HEK293 (cell line): ENCODE results near the gene CYP2U1.

Source experiments
- CTCF ChIA-PET: fragments of 350-600 bp; formaldehyde crosslinking; extraction: SDS; loops from one replicate; lab custom pipeline; 2021; ENCODE audit warnings: antibody characterized with exemption; lab: Yijun Ruan, JAX
- POLR2A ChIA-PET: fragments of 300-600 bp; formaldehyde crosslinking; extraction: SDS; loops from one replicate; lab custom pipeline; 2020; ENCODE audit warnings: antibody characterized with exemption, inconsistent platforms; lab: Yijun Ruan, JAX
- H3K27ac ChIP-seq: fragments of 200-500 bp; sonication (Bioruptor generic); 2 replicates; pipeline ENCODE4 v1.5.1; 2014; ENCODE audit warnings: low read depth, low read length, control low read depth, inconsistent platforms; ENCODE audit errors: extremely low read depth
- H3K36me3 ChIP-seq, 2 experiments: fragments of 200-500 bp in 1 of 2; sonication (Bioruptor generic) in 1 of 2; 1 replicate in 1 of 2; 2 replicates in 1 of 2; pipeline ENCODE4 v1.5.1; 2014 to 2017; ENCODE audit warnings: inconsistent platforms in 2 of 2, low read length in 2 of 2; ENCODE audit not compliant: control insufficient read depth in 2 of 2, insufficient read depth in 1 of 2
- H3K4me1 ChIP-seq: fragments of 200-500 bp; sonication (Bioruptor generic); 2 replicates; pipeline ENCODE4 v1.5.1; 2014; ENCODE audit warnings: mild to moderate bottlenecking, low read length, inconsistent platforms; ENCODE audit not compliant: control insufficient read depth, insufficient read depth
- H3K4me3 ChIP-seq: 2 replicates; pipeline ENCODE4 v1.5.1; 2011; ENCODE audit warnings: low read depth, mild to moderate bottlenecking, control low read depth, low read length, moderate library complexity
- H3K9me3 ChIP-seq: fragments of 200-500 bp; sonication (Bioruptor generic); 2 replicates; pipeline ENCODE4 v1.5.1; 2014; ENCODE audit warnings: low read depth, low read length, inconsistent platforms; ENCODE audit not compliant: control insufficient read depth, insufficient read depth
- KLF7 ChIP-seq: fragments of 450-650 bp; formaldehyde crosslinking; IDR thresholded peaks from 2 replicates; pipeline ENCODE4 v1.5.1; 2016; ENCODE audit warnings: missing biosample characterization, missing genetic modification characterization, borderline replicate concordance
- MYNN ChIP-seq: fragments of 450-650 bp; formaldehyde crosslinking; IDR thresholded peaks from 2 replicates; pipeline ENCODE4 v1.5.1; 2016; ENCODE audit warnings: missing biosample characterization, missing genetic modification characterization, borderline replicate concordance
- RBAK ChIP-seq: fragments of 450-650 bp; formaldehyde crosslinking; IDR thresholded peaks from 2 replicates; pipeline ENCODE4 v1.5.1; 2016; ENCODE audit warnings: missing biosample characterization, missing genetic modification characterization
- SCRT1 ChIP-seq: fragments of 450-650 bp; formaldehyde crosslinking; IDR thresholded peaks from 2 replicates; pipeline ENCODE4 v1.5.1; 2016; ENCODE audit warnings: missing biosample characterization, missing genetic modification characterization, borderline replicate concordance
- SCRT2 ChIP-seq: fragments of 450-650 bp; formaldehyde crosslinking; IDR thresholded peaks from 2 replicates; pipeline ENCODE4 v1.5.1; 2016; ENCODE audit warnings: missing biosample characterization, missing genetic modification characterization
- ZNF114 ChIP-seq: fragments of 450-650 bp; formaldehyde crosslinking; IDR thresholded peaks from 2 replicates; pipeline ENCODE4 v1.5.0; 2017; ENCODE audit warnings: missing biosample characterization, missing genetic modification characterization
- ZNF174 ChIP-seq: fragments of 450-650 bp; formaldehyde crosslinking; IDR thresholded peaks from 2 replicates; pipeline ENCODE4 v1.5.0; 2017; ENCODE audit warnings: missing biosample characterization, mild to moderate bottlenecking, missing genetic modification characterization
- ZNF184 ChIP-seq: fragments of 450-650 bp; IDR thresholded peaks from 2 replicates; pipeline ENCODE4 v1.5.1; 2018; ENCODE audit warnings: missing biosample characterization, mild to moderate bottlenecking, missing genetic modification characterization
- ZNF2 ChIP-seq: fragments of 450-650 bp; formaldehyde crosslinking; IDR thresholded peaks from 2 replicates; pipeline ENCODE4 v1.5.1; 2016; ENCODE audit warnings: missing biosample characterization, missing genetic modification characterization
- ZNF423 ChIP-seq: fragments of 450-650 bp; formaldehyde crosslinking; IDR thresholded peaks from 2 replicates; pipeline ENCODE4 v1.5.1; 2016; ENCODE audit warnings: missing biosample characterization, missing genetic modification characterization
- ZNF626 ChIP-seq: fragments of 450-650 bp; sonication (Bioruptor Pico); formaldehyde crosslinking; IDR thresholded peaks from 2 replicates; pipeline ENCODE4 v1.5.1; 2018; ENCODE audit warnings: missing biosample characterization, missing genetic modification characterization, inconsistent platforms
- TF ChIP-seq, protein P1 (sequence below): fragments of 450-650 bp; formaldehyde crosslinking; IDR thresholded peaks from 2 replicates; pipeline ENCODE4 v1.5.1; 2016; ENCODE audit warnings: missing biosample characterization, missing genetic modification characterization, borderline replicate concordance
- TF ChIP-seq, protein P2 (sequence below): fragments of 450-650 bp; formaldehyde crosslinking; IDR thresholded peaks from 2 replicates; pipeline ENCODE4 v1.5.0; 2017; ENCODE audit warnings: missing biosample characterization, missing genetic modification characterization, borderline replicate concordance
- TF ChIP-seq, protein P3 (sequence below): fragments of 450-650 bp; formaldehyde crosslinking; IDR thresholded peaks from 2 replicates; pipeline ENCODE4 v1.5.1; 2016; ENCODE audit warnings: missing biosample characterization, missing genetic modification characterization
- TF ChIP-seq, protein P4 (sequence below): fragments of 450-650 bp; IDR thresholded peaks from 2 replicates; pipeline ENCODE4 v1.5.1; 2018; ENCODE audit warnings: missing biosample characterization, mild to moderate bottlenecking, missing genetic modification characterization
- TF ChIP-seq, protein P5 (sequence below): fragments of 450-650 bp; formaldehyde crosslinking; IDR thresholded peaks from 2 replicates; pipeline ENCODE4 v1.5.1; 2017; ENCODE audit warnings: missing biosample characterization, mild to moderate bottlenecking, missing genetic modification characterization, moderate library complexity
- TF ChIP-seq, protein P6 (sequence below): fragments of 450-650 bp; formaldehyde crosslinking; IDR thresholded peaks from 2 replicates; pipeline ENCODE4; 2016; ENCODE audit warnings: missing biosample characterization, missing genetic modification characterization
- TF ChIP-seq, protein P7 (sequence below): fragments of 450-650 bp; formaldehyde crosslinking; optimal IDR thresholded peaks from 2 replicates; pipeline ENCODE3; 2016; ENCODE audit warnings: missing biosample characterization, mild to moderate bottlenecking, missing genetic modification characterization

The CYP2U1 gene

DNA sequence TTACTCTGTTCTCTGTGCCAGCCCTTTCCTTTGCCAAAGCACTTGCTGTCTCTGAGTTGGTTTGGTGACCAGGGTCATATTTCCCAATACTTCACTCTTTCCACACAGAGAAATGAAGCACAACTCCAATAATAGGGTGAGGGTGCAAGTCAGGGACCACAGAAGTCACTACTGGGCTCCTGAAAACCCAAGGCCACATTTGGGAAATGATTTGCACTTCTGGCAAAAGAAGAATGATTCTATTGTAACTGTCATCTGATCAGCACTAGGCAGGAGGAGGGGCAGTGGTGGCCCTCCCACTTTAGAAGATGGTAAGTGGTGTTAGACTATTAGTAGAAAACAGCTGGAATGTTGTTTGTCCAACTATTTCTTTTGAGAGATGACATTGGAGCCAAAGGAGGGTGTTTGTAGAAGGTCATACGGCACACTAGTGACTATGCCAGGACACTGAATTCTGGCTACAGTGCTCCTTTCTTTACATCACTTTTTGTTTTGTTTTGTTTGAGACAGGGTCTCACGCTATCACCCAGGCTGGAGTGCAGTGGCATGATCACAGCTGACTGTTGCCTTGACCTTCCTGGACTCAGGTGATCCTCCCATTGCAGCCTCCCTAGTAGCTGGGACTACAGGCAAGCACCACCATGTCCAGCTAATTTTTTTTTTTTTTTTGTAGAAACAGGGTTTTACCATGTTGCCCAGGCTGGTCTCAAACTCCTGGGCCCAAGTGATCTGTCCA, 47.5 kb downstream of the CYP2U1 start:
- H3K4me1 ChIP-seq = no peaks in the 10 kb centered on the region
- H3K9me3 ChIP-seq = no peaks in the 10 kb centered on the region
- ChIA-PET POLR2A (no interaction called here), CTCF (no interaction called here)
- no peak for TF ChIP-seq MYNN (tag by site-specific recombination)
- TF ChIP-seq ZNF174 (tag by site-specific recombination) = no peak
- TF ChIP-seq, protein P1, sequence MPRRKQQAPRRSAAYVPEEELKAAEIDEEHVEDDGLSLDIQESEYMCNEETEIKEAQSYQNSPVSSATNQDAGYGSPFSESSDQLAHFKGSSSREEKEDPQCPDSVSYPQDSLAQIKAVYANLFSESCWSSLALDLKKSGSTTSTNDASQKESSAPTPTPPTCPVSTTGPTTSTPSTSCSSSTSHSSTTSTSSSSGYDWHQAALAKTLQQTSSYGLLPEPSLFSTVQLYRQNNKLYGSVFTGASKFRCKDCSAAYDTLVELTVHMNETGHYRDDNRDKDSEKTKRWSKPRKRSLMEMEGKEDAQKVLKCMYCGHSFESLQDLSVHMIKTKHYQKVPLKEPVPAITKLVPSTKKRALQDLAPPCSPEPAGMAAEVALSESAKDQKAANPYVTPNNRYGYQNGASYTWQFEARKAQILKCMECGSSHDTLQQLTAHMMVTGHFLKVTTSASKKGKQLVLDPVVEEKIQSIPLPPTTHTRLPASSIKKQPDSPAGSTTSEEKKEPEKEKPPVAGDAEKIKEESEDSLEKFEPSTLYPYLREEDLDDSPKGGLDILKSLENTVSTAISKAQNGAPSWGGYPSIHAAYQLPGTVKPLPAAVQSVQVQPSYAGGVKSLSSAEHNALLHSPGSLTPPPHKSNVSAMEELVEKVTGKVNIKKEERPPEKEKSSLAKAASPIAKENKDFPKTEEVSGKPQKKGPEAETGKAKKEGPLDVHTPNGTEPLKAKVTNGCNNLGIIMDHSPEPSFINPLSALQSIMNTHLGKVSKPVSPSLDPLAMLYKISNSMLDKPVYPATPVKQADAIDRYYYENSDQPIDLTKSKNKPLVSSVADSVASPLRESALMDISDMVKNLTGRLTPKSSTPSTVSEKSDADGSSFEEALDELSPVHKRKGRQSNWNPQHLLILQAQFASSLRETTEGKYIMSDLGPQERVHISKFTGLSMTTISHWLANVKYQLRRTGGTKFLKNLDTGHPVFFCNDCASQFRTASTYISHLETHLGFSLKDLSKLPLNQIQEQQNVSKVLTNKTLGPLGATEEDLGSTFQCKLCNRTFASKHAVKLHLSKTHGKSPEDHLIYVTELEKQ (tag by site-specific recombination) = no peak
- TF ChIP-seq ZNF184 (tag by site-specific recombination) = no peak
- TF ChIP-seq, protein P2, sequence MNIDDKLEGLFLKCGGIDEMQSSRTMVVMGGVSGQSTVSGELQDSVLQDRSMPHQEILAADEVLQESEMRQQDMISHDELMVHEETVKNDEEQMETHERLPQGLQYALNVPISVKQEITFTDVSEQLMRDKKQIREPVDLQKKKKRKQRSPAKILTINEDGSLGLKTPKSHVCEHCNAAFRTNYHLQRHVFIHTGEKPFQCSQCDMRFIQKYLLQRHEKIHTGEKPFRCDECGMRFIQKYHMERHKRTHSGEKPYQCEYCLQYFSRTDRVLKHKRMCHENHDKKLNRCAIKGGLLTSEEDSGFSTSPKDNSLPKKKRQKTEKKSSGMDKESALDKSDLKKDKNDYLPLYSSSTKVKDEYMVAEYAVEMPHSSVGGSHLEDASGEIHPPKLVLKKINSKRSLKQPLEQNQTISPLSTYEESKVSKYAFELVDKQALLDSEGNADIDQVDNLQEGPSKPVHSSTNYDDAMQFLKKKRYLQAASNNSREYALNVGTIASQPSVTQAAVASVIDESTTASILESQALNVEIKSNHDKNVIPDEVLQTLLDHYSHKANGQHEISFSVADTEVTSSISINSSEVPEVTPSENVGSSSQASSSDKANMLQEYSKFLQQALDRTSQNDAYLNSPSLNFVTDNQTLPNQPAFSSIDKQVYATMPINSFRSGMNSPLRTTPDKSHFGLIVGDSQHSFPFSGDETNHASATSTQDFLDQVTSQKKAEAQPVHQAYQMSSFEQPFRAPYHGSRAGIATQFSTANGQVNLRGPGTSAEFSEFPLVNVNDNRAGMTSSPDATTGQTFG (tag by site-specific recombination) = no peak
- no peak for TF ChIP-seq ZNF626 (tag by site-specific recombination)
- no peak for TF ChIP-seq KLF7 (tag by site-specific recombination)
- no peak for TF ChIP-seq ZNF2
- TF ChIP-seq, protein P3, sequence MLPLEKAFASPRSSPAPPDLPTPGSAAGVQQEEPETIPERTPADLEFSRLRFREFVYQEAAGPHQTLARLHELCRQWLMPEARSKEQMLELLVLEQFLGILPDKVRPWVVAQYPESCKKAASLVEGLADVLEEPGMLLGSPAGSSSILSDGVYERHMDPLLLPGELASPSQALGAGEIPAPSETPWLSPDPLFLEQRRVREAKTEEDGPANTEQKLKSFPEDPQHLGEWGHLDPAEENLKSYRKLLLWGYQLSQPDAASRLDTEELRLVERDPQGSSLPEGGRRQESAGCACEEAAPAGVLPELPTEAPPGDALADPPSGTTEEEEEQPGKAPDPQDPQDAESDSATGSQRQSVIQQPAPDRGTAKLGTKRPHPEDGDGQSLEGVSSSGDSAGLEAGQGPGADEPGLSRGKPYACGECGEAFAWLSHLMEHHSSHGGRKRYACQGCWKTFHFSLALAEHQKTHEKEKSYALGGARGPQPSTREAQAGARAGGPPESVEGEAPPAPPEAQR = no peak
- H3K27ac ChIP-seq = no peak overlapping the region
- H3K4me3 ChIP-seq = no peak overlapping the region
- no peaks in the 10 kb centered on the region for H3K36me3 ChIP-seq

DNA sequence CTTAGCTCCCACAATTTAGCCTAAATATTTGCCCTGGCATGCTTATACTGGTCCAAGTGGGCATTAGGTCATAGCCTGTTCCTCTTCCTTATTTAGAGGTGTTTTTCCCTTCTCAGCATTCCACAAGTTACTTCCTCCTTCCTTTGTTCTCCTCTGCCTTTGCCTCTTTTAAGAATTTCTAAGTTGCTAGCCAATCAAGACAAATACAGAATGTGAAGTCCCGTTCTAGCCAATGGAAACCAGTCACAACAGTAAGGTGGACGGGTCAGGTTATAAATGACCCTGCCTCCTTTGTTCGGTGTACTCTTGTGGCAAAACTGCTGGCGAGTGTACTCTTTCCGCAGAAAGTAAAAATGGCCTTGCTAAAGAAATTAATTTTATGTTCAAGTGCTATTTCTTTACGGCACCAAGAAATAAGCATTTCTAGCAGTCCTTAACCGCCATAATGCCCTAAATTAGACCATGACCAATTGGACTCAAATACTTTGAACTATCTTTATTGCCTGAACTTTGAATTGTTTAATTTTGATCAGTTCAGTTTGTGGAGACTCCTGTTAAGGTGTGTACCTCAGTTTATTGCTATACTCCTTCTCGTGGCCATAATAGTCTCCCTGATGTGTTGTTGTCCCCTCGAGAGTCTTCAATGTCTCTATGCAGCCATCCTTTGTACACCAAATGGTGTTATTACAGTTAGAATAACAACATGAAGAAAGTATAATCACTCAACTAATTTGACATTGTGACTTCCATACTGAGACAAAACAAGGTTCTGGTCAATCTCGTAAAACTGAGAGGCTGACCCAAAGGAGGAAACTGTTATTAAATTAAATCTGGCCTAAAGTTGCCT, 56.8 kb downstream of the CYP2U1 start:
- CTCF ChIA-PET = interaction anchor here (0.6 kb wide), 1 partner anchor 135 kb away, joined by 5 read pairs; no protein-coding TSS in a partner anchor
- no peak overlapping the region for H3K27ac ChIP-seq
- H3K4me3 ChIP-seq = no peak overlapping the region
- POLR2A ChIA-PET = no interaction called here
- no peaks in the 10 kb centered on the region for H3K9me3 ChIP-seq
- no peaks in the 10 kb centered on the region for H3K36me3 ChIP-seq
- peaks cover 4% of the 10 kb centered on the region; the same call in 1 of the 2 replicates for H3K4me1 ChIP-seq
- TF ChIP-seq ZNF114 (tag by site-specific recombination) = no peak
- TF ChIP-seq SCRT1 (tag by site-specific recombination) = no peak
- TF ChIP-seq, protein P4, sequence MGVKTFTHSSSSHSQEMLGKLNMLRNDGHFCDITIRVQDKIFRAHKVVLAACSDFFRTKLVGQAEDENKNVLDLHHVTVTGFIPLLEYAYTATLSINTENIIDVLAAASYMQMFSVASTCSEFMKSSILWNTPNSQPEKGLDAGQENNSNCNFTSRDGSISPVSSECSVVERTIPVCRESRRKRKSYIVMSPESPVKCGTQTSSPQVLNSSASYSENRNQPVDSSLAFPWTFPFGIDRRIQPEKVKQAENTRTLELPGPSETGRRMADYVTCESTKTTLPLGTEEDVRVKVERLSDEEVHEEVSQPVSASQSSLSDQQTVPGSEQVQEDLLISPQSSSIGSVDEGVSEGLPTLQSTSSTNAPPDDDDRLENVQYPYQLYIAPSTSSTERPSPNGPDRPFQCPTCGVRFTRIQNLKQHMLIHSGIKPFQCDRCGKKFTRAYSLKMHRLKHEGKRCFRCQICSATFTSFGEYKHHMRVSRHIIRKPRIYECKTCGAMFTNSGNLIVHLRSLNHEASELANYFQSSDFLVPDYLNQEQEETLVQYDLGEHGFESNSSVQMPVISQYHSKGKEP = no peak
- peak; percentile 67 for TF ChIP-seq SCRT2 (tag by site-specific recombination)
- no peak for TF ChIP-seq ZNF423 (tag by site-specific recombination)
- TF ChIP-seq, protein P5, sequence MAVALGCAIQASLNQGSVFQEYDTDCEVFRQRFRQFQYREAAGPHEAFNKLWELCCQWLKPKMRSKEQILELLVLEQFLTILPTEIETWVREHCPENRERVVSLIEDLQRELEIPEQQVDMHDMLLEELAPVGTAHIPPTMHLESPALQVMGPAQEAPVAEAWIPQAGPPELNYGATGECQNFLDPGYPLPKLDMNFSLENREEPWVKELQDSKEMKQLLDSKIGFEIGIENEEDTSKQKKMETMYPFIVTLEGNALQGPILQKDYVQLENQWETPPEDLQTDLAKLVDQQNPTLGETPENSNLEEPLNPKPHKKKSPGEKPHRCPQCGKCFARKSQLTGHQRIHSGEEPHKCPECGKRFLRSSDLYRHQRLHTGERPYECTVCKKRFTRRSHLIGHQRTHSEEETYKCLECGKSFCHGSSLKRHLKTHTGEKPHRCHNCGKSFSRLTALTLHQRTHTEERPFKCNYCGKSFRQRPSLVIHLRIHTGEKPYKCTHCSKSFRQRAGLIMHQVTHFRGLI (tag by site-specific recombination) = no peak
- TF ChIP-seq, protein P6, sequence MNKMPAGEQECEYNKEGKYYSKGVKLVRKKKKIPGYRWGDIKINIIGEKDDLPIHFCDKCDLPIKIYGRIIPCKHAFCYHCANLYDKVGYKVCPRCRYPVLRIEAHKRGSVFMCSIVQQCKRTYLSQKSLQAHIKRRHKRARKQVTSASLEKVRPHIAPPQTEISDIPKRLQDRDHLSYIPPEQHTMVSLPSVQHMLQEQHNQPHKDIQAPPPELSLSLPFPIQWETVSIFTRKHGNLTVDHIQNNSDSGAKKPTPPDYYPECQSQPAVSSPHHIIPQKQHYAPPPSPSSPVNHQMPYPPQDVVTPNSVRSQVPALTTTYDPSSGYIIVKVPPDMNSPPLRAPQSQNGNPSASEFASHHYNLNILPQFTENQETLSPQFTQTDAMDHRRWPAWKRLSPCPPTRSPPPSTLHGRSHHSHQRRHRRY (tag by site-specific recombination) = no peak
- TF ChIP-seq ZNF184 (tag by site-specific recombination) = no peak
- TF ChIP-seq RBAK (tag by site-specific recombination) = no peak
- TF ChIP-seq, protein P7, sequence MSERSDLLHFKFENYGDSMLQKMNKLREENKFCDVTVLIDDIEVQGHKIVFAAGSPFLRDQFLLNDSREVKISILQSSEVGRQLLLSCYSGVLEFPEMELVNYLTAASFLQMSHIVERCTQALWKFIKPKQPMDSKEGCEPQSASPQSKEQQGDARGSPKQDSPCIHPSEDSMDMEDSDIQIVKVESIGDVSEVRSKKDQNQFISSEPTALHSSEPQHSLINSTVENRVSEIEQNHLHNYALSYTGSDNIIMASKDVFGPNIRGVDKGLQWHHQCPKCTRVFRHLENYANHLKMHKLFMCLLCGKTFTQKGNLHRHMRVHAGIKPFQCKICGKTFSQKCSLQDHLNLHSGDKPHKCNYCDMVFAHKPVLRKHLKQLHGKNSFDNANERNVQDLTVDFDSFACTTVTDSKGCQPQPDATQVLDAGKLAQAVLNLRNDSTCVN = no peak
